PC-3 (cell line): ENCODE results near the gene GPBAR1. TPM values are rescaled to one million over a fixed set of nuclear protein-coding genes. Genes with fewer than 3 reads are reported as not detected.

Experiments used
- ATAC-seq: fragments of 200-7000 bp; cut with Tn5 transposase; 2 replicates; pipeline ENCODE4 v1.9.1; 2020; ENCODE audit warnings: mild to moderate bottlenecking, moderate library complexity
- BruUV-seq: library from RNA; stranded (reverse); fragments of 400-500 nt; replicated peaks from 2 replicates; lab custom pipeline; 2021; lab: Mats Ljungman, UMichigan
- CTCF ChIA-PET: fragments of 300-600 bp; sonication (Branson Sonifier 250); formaldehyde crosslinking; loops from one replicate; lab custom pipeline; 2022; ENCODE audit warnings: antibody characterized with exemption; lab: Charles Lee
- POLR2A ChIA-PET: fragments of 300-600 bp; sonication (Branson Sonifier 250); formaldehyde crosslinking; loops from one replicate; lab custom pipeline; 2022; ENCODE audit warnings: antibody characterized with exemption; ENCODE audit not compliant: unreplicated experiment; lab: Charles Lee
- DNase-seq: peaks from one replicate; pipeline ENCODE4 v3.0.0-alpha.2; 2015
- H2AFZ ChIP-seq: fragments of 300-600 bp; sonication (generic); 2 replicates; pipeline ENCODE4 v1.6.0; 2016; ENCODE audit warnings: antibody characterized with exemption, low read length
- H3F3A ChIP-seq: fragments of 300-600 bp; sonication (generic); one replicate; pipeline ENCODE4 v1.6.0; 2017; ENCODE audit warnings: antibody characterized with exemption, low read length, control low read depth, mild to moderate bottlenecking; ENCODE audit not compliant: unreplicated experiment
- H3K27ac ChIP-seq: fragments of 300-600 bp; sonication (generic); 2 replicates; pipeline ENCODE4 v1.5.1; 2016; ENCODE audit warnings: mild to moderate bottlenecking, low read length
- H3K27me3 ChIP-seq: fragments of 300-600 bp; sonication (generic); 2 replicates; pipeline ENCODE4 v1.6.1; 2016; ENCODE audit warnings: low read length, mixed read lengths
- H3K36me3 ChIP-seq: fragments of 300-600 bp; sonication (generic); 2 replicates; pipeline ENCODE4 v1.6.1; 2016; ENCODE audit warnings: low read depth, mixed run types, low read length, mixed read lengths
- H3K4me1 ChIP-seq: fragments of 300-600 bp; sonication (generic); 2 replicates; pipeline ENCODE4 v1.5.1; 2016; ENCODE audit warnings: low read length; ENCODE audit not compliant: insufficient read depth
- H3K4me2 ChIP-seq: fragments of 300-600 bp; sonication (generic); 2 replicates; pipeline ENCODE4 v1.6.0; 2016; ENCODE audit warnings: low read length
- H3K4me3 ChIP-seq: fragments of 300-600 bp; sonication (generic); 2 replicates; pipeline ENCODE4 v1.5.1; 2016; ENCODE audit warnings: mild to moderate bottlenecking, low read length, mixed read lengths
- H3K79me2 ChIP-seq: fragments of 300-600 bp; sonication (generic); 2 replicates; pipeline ENCODE4 v1.6.1; 2017; ENCODE audit warnings: low read length, mixed read lengths
- H3K9ac ChIP-seq: fragments of 300-600 bp; sonication (generic); 2 replicates; pipeline ENCODE4 v1.6.0; 2016; ENCODE audit warnings: mild to moderate bottlenecking, low read length
- H3K9me2 ChIP-seq: fragments of 300-600 bp; sonication (generic); replicated peaks from 2 replicates; pipeline ENCODE4 v1.6.1; 2016; ENCODE audit warnings: mixed run types, low read length, mixed read lengths
- H3K9me3 ChIP-seq: fragments of 300-600 bp; sonication (generic); 2 replicates; pipeline ENCODE4 v1.6.1; 2016; ENCODE audit warnings: low read length, mixed read lengths
- H4K20me1 ChIP-seq: fragments of 300-600 bp; sonication (generic); 2 replicates; pipeline ENCODE4 v1.6.1; 2016; ENCODE audit warnings: low read length, mixed read lengths
- EZH2 ChIP-seq: fragments of 300-600 bp; sonication (generic); IDR thresholded peaks from one replicate; pipeline ENCODE4 v1.6.1; 2017; ENCODE audit warnings: antibody characterized with exemption, mild to moderate bottlenecking, low read length; ENCODE audit not compliant: unreplicated experiment
- EZH2phosphoT487 ChIP-seq: fragments of 300-600 bp; sonication (generic); IDR thresholded peaks from 2 replicates; pipeline ENCODE4 v1.6.1; 2018; ENCODE audit warnings: mild to moderate bottlenecking, antibody characterized with exemption, low read length, borderline replicate concordance
- intact Hi-C: fragments of 100-400 bp; cut with micrococcal nuclease; formaldehyde crosslinking; loops from 2 replicates; pipeline ENCODE4 v1.9.0; 2023
- total RNA-seq: library from RNA; depleted of rRNA; stranded (reverse); fragments of >200 nt; gene quantifications from 2 replicates; pipeline ENCODE4 v1.2.3, GENCODE V29; 2014
- TF ChIP-seq, protein P1 (sequence below): fragments of 300-600 bp; sonication (generic); conservative IDR thresholded peaks from 2 replicates; pipeline ENCODE4 v1.5.1; 2017; ENCODE audit warnings: antibody characterized with exemption, low read depth, mild to moderate bottlenecking, low read length

GPBAR1 gene
- total RNA-seq, 1 experiment from 2014 or later = 0.18 TPM

DNA sequence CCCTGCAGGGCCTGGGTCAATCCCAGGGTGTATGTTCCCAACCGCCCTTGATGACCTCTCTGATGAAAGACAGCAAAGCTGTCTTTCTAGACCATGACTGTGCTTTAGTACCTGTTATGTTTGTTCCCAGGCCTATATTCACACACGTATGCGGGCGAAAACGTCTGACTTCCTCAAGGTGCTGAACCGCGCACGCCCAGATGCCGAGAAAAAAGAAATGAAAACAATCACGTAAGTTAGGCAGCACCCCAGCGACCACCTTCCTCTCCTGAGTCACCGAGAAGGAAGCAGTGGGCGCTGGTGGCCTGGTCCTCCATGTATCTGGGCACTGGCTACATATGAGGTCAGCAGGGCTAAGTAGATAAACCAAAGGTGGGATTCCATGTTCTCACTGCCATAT lies 11.1 kb upstream of the GPBAR1 start:
- Histone ChIP-seq H3F3A (no peaks in the 10 kb centered on the region), H3K4me3 (no peak overlapping the region), H3K27ac (no peak overlapping the region), H3K9ac (no peak overlapping the region), H3K79me2 (no peaks in the 10 kb centered on the region), H2AFZ (no peak overlapping the region), H3K4me1 (no peaks in the 10 kb centered on the region), H4K20me1 (no peaks in the 10 kb centered on the region), H3K36me3 (peaks cover 66% of the 10 kb centered on the region), H3K9me3 (no peaks in the 10 kb centered on the region), H3K4me2 (no peak overlapping the region), H3K27me3 (no peaks in the 10 kb centered on the region), H3K9me2 (no peaks in the 10 kb centered on the region)
- ChIA-PET CTCF (no interaction called here), POLR2A (no interaction called here)
- DNase-seq = no peak
- ATAC-seq = no peak
- no TSS peak for BruUV-seq
- no peak for TF ChIP-seq EZH2phosphoT487
- TF ChIP-seq, protein P1, sequence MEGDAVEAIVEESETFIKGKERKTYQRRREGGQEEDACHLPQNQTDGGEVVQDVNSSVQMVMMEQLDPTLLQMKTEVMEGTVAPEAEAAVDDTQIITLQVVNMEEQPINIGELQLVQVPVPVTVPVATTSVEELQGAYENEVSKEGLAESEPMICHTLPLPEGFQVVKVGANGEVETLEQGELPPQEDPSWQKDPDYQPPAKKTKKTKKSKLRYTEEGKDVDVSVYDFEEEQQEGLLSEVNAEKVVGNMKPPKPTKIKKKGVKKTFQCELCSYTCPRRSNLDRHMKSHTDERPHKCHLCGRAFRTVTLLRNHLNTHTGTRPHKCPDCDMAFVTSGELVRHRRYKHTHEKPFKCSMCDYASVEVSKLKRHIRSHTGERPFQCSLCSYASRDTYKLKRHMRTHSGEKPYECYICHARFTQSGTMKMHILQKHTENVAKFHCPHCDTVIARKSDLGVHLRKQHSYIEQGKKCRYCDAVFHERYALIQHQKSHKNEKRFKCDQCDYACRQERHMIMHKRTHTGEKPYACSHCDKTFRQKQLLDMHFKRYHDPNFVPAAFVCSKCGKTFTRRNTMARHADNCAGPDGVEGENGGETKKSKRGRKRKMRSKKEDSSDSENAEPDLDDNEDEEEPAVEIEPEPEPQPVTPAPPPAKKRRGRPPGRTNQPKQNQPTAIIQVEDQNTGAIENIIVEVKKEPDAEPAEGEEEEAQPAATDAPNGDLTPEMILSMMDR = no peak
- TF ChIP-seq EZH2 = no peak
- intact Hi-C loops = no loop called here

DNA sequence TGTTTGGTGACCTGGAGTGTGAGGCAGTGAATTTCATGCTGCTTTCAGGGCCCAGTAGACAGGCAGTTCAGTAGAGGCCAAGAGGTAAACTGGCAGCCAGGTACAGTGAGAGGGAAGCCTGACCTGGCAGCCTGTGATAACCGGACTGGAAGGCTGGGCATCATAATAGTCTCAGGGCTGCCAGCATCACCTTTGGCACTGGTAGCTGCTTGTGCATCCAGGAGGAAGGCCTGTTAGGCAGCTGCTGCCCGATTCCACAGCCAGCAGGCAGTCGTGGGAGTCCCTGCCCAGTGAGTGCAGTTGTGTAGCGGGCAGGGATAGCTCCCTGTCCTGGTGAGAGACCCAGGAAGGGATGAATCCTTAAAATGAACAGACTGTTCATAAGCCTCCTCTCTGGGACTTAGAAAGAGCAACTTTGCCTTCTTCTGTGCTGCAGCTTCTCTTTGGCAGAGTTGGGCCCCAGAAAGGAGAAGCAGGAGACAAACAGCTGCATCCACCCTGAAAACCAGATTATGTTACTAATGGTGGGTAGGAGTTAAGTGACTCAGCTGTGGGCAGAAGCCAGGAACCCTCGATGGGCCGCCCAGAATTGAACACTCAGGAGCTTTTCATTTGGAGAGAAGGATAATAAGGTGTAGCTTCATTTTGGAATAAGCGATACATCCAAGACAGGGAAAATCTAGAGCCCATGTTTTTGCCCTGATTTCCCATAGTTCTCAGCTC lies 8.1 kb upstream of the GPBAR1 start:
- Histone ChIP-seq H3K4me2 (no peak overlapping the region), H3K9ac (no peak overlapping the region), H3K27ac (no peak overlapping the region), H3K4me3 (no peak overlapping the region), H3F3A (no peaks in the 10 kb centered on the region), H3K27me3 (no peaks in the 10 kb centered on the region), H3K9me2 (no peaks in the 10 kb centered on the region), H4K20me1 (no peaks in the 10 kb centered on the region), H2AFZ (no peak overlapping the region), H3K36me3 (peaks cover 63% of the 10 kb centered on the region), H3K4me1 (no peaks in the 10 kb centered on the region), H3K79me2 (no peaks in the 10 kb centered on the region), H3K9me3 (no peaks in the 10 kb centered on the region)
- CTCF ChIA-PET = no interaction called here
- ATAC-seq (no peak), DNase-seq (no peak)
- POLR2A ChIA-PET = no interaction called here
- BruUV-seq = no TSS peak
- intact Hi-C loops = no loop called here
- TF ChIP-seq, protein P1 = no peak
- TF ChIP-seq EZH2 (no peak), EZH2phosphoT487 (no peak)

DNA sequence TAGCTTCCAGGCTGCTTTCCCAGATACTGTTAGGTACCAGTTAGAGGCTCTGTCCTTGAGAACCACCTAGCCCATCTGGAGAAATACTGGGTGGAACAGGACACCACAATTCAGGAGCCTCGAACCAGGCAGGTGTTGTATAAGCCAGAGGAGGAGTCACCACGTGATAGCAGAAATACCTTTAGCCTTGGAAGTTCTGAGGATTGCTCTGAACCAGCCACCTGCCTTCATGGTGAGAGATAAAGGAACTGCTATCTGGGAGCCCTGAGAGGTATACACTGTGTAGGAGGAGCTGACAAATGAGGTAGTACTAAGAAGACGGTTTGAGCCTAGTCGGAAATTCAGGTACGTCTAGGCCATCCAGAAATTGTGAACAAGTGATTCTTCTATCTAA lies 7.6 kb upstream of the GPBAR1 start:
- Histone ChIP-seq H3K9ac (no peak overlapping the region), H3F3A (no peaks in the 10 kb centered on the region), H3K9me2 (no peaks in the 10 kb centered on the region), H3K27me3 (no peaks in the 10 kb centered on the region), H3K27ac (no peak overlapping the region), H3K79me2 (no peaks in the 10 kb centered on the region), H2AFZ (no peak overlapping the region), H3K4me3 (no peak overlapping the region), H3K36me3 (peaks cover 58% of the 10 kb centered on the region), H3K4me1 (no peaks in the 10 kb centered on the region), H4K20me1 (no peaks in the 10 kb centered on the region), H3K4me2 (no peak overlapping the region), H3K9me3 (no peaks in the 10 kb centered on the region)
- DNase-seq (no peak), ATAC-seq (no peak)
- TF ChIP-seq, protein P1 = no peak
- no peak for TF ChIP-seq EZH2phosphoT487
- no peak for TF ChIP-seq EZH2
- CTCF ChIA-PET = no interaction called here
- intact Hi-C loops = no loop called here
- BruUV-seq = no TSS peak
- POLR2A ChIA-PET = interaction anchor here (0.7 kb wide), 1 partner anchor 16 kb away, joined by 18 read pairs; no protein-coding TSS in a partner anchor
